Colonic mucosa (tissue), 4 donors: ENCODE results near the gene OPA3. TPM values are rescaled to one million over a fixed set of nuclear protein-coding genes. Genes with fewer than 3 reads are reported as not detected.
"Not testable (repeated sequence)": the region's sequence is repeated elsewhere in the genome, so short reads cannot be mapped to it uniquely, and the experiment has no call there.

Experiments used
- DNase-seq: peaks from one replicate; pipeline ENCODE4 v3.0.0-alpha.2; 2020
- H3K27ac ChIP-seq: fragments of 200-600 bp; one replicate; pipeline ENCODE4 v1.8.0; 2021
- H3K27me3 ChIP-seq: fragments of 200-600 bp; one replicate; pipeline ENCODE4 v1.8.0; 2021
- H3K36me3 ChIP-seq: fragments of 200-600 bp; one replicate; pipeline ENCODE4 v1.8.0; 2021
- H3K4me1 ChIP-seq: fragments of 200-600 bp; one replicate; pipeline ENCODE4 v1.8.0; 2021; ENCODE audit warnings: mild to moderate bottlenecking
- H3K4me3 ChIP-seq: fragments of 200-600 bp; one replicate; pipeline ENCODE4 v1.8.0; 2021
- H3K9ac ChIP-seq, 2 donors: one replicate each; pipeline ENCODE4 v1.7.0; 2013; ENCODE audit warnings: control low read depth in 2 of 2, low read depth in 2 of 2, low read length in 2 of 2
- H3K9me3 ChIP-seq: fragments of 200-600 bp; one replicate; pipeline ENCODE4 v1.8.0; 2021
- CTCF ChIP-seq: fragments of 200-600 bp; IDR thresholded peaks from one replicate; pipeline ENCODE4 v1.8.0; 2022; ENCODE audit warnings: antibody characterized with exemption, mild to moderate bottlenecking
- intact Hi-C: fragments of 100-400 bp; cut with DNase I; formaldehyde crosslinking; loops from one replicate; pipeline ENCODE4 v1.14.1; 2022
- total RNA-seq, 2 donors: library from RNA; stranded (reverse); fragmentation: NEBNext Ultra II Directional in 1 of 2; extraction: Animal tissue kit (Norgen Biotek cat#: 25700) in 1 of 2; gene quantifications; one replicate each; pipeline ENCODE4 v1.2.1, GENCODE V29; 2021
- donor health status: healthy.
- donor health status: DM: no; HTN: no; CAD: no.
- donor health status: DM: no; HTN: no; CAD: no.

The OPA3 gene
- total RNA-seq, 2 donors from 2014 or later = 12.4 to 14.8 TPM

- Histone ChIP-seq H3K9ac (peak overlapping the region; percentile 46 to 71), H3K4me3 (no peak overlapping the region), H3K4me1 (peaks cover 57% of the 10 kb centered on the region), H3K9me3 (no peaks in the 10 kb centered on the region), H3K27me3 (no peaks in the 10 kb centered on the region), H3K36me3 (peaks cover 6% of the 10 kb centered on the region), H3K27ac (peak overlapping the region; percentile 85)
- no peak for TF ChIP-seq CTCF
- peak; percentile 92 for DNase-seq
- intact Hi-C loops = no loop called here
These were observed 70.1 kb downstream of the OPA3 start for GRCh38 chr19:45514376-45515051.

GRCh38 chr19:45512881-45513483, 71.6 kb downstream of the OPA3 start:
- intact Hi-C loops = no loop called here
- peaks cover 5% of the 10 kb centered on the region for H3K36me3 ChIP-seq
- H3K9ac ChIP-seq = peak overlapping the region in 1 of 2 donors; percentile 27
- no peaks in the 10 kb centered on the region for H3K27me3 ChIP-seq
- H3K4me3 ChIP-seq = no peak overlapping the region
- H3K9me3 ChIP-seq = no peaks in the 10 kb centered on the region
- no peak for DNase-seq
- peak overlapping the region; percentile 85 for H3K27ac ChIP-seq
- TF ChIP-seq CTCF = no peak
- peaks cover 58% of the 10 kb centered on the region for H3K4me1 ChIP-seq

- peak overlapping the region; percentile 85 for H3K27ac ChIP-seq
- no peaks in the 10 kb centered on the region for H3K27me3 ChIP-seq
- peaks cover 55% of the 10 kb centered on the region for H3K4me1 ChIP-seq
- DNase-seq = no peak
- no peak for TF ChIP-seq CTCF
- no peaks in the 10 kb centered on the region for H3K9me3 ChIP-seq
- intact Hi-C loops = no loop called here
- no peaks in the 10 kb centered on the region for H3K36me3 ChIP-seq
- H3K9ac ChIP-seq = peak overlapping the region in 1 of 2 donors; percentile 28
- no peak overlapping the region for H3K4me3 ChIP-seq
These were observed 73.5 kb downstream of the OPA3 start for GRCh38 chr19:45511074-45511473.

GRCh38 chr19:45510352-45510751, 74.2 kb downstream of the OPA3 start:
- Histone ChIP-seq H3K9ac (peak overlapping the region in 1 of 2 donors; percentile 28), H3K4me1 (peaks cover 48% of the 10 kb centered on the region), H3K4me3 (peak overlapping the region; percentile 99)
- H3K27me3 ChIP-seq, DNase-seq, H3K36me3 ChIP-seq, H3K27ac ChIP-seq, H3K9me3 ChIP-seq, intact Hi-C loops: not testable (repeated sequence)

GRCh38 chr19:45509692-45510015, 74.9 kb downstream of the OPA3 start:
- DNase-seq = no peak
- Histone ChIP-seq H3K27me3 (no peaks in the 10 kb centered on the region), H3K4me1 (peaks cover 41% of the 10 kb centered on the region), H3K9me3 (no peaks in the 10 kb centered on the region), H3K9ac (peak overlapping the region; percentile 79 to 98), H3K4me3 (peak overlapping the region; percentile 99), H3K36me3 (no peaks in the 10 kb centered on the region), H3K27ac (peak overlapping the region; percentile 98)
- intact Hi-C loops = no loop called here
- TF ChIP-seq CTCF = no peak
